ENCODE measurements around the gene ABCC1.
"Not testable (repeated sequence)": the region's sequence is repeated elsewhere in the genome, so short reads cannot be mapped to it uniquely, and the experiment has no call there.

ABCC1 gene

GRCh38 chr16:15970743-15971439 is 21.5 kb downstream of the ABCC1 start:
- no peak for DNase-seq

GRCh38 chr16:15971440-15971815 is 22.0 kb downstream of the ABCC1 start:
- DNase-seq, result no peak

GRCh38 chr16:15972046-15972868 is 22.8 kb downstream of the ABCC1 start:
- no peak for DNase-seq

GRCh38 chr16:15973421-15973820 is 24.0 kb downstream of the ABCC1 start:
- no peak for DNase-seq

GRCh38 chr16:15974057-15974456 is 24.6 kb downstream of the ABCC1 start:
- DNase-seq, result no peak

GRCh38 chr16:15975172-15975571 is 25.8 kb downstream of the ABCC1 start:
- no peak for DNase-seq

GRCh38 chr16:15976225-15976812 is 26.9 kb downstream of the ABCC1 start:
- no peak for DNase-seq

- no peak for DNase-seq
Observed at GRCh38 chr16:15976929-15977637, 27.7 kb downstream of the ABCC1 start.

- DNase-seq, result no peak
Observed at GRCh38 chr16:15979801-15980200, 30.4 kb downstream of the ABCC1 start.

- DNase-seq, result no peak
Observed at GRCh38 chr16:15980329-15980728, 30.9 kb downstream of the ABCC1 start.

- DNase-seq, result no peak
Observed at GRCh38 chr16:15981382-15981781, 32.0 kb downstream of the ABCC1 start.

- not testable (repeated sequence) for DNase-seq
Observed at GRCh38 chr16:15982194-15982915, 32.9 kb downstream of the ABCC1 start.

- DNase-seq, result no peak
Observed at GRCh38 chr16:15983898-15984297, 34.5 kb downstream of the ABCC1 start.

- DNase-seq, result no peak
Observed at GRCh38 chr16:15985144-15985543, 35.7 kb downstream of the ABCC1 start.

- no peak for DNase-seq
Observed at GRCh38 chr16:15986261-15986660, 36.8 kb downstream of the ABCC1 start.

- no peak for DNase-seq
Observed at GRCh38 chr16:15988268-15989013, 39.0 kb downstream of the ABCC1 start.

- no peak for DNase-seq
Observed at GRCh38 chr16:15990902-15991301, 41.5 kb downstream of the ABCC1 start.

- DNase-seq, result no peak
Observed at GRCh38 chr16:15993128-15993527, 43.7 kb downstream of the ABCC1 start.

GRCh38 chr16:15993541-15993940 is 44.1 kb downstream of the ABCC1 start:
- DNase-seq, result no peak

- DNase-seq, result no peak
Observed at GRCh38 chr16:15993946-15994665, 44.7 kb downstream of the ABCC1 start.

GRCh38 chr16:15996432-15997109 is 47.2 kb downstream of the ABCC1 start:
- DNase-seq, result no peak
